Neural crest cell (in vitro differentiated cells): ENCODE data around the gene ARRB2. TPM values are rescaled to one million over a fixed set of nuclear protein-coding genes. Genes with fewer than 3 reads are reported as not detected.
A peak's percentile ranks its signal among the peaks of the same experiment; 100 is the strongest.
"Not testable (repeated sequence)": the region's sequence is repeated elsewhere in the genome, so short reads cannot be mapped to it uniquely, and the experiment has no call there.

Experiments
- DNase-seq: peaks from one replicate; pipeline ENCODE4 v3.0.0; 2021; ENCODE audit warnings: low read depth, mixed read lengths, low spot score
- H3K27ac Mint-ChIP-seq: one replicate; pipeline ENCODE4 v1.8.0; 2021; ENCODE audit warnings: mild to moderate bottlenecking, mixed read lengths; ENCODE audit not compliant: unreplicated experiment
- H3K27me3 Mint-ChIP-seq: 2 replicates; pipeline ENCODE4 v1.8.0; 2021; ENCODE audit warnings: low read depth, mild to moderate bottlenecking, mixed read lengths
- H3K36me3 Mint-ChIP-seq: 2 replicates; pipeline ENCODE4 v1.8.0; 2021; ENCODE audit warnings: low read depth, mild to moderate bottlenecking, mixed read lengths
- H3K4me1 Mint-ChIP-seq: 2 replicates; pipeline ENCODE4 v1.8.0; 2021; ENCODE audit warnings: mixed read lengths
- H3K4me3 Mint-ChIP-seq: one replicate; pipeline ENCODE4 v1.8.0; 2021; ENCODE audit warnings: mild to moderate bottlenecking, mixed read lengths
- H3K9me3 Mint-ChIP-seq: 2 replicates; pipeline ENCODE4 v1.8.0; 2021; ENCODE audit warnings: mixed read lengths
- CTCF ChIP-seq: fragments of 200-600 bp; sonication (generic); conservative IDR thresholded peaks from 2 replicates; pipeline ENCODE4 v1.5.0; 2021; ENCODE audit warnings: antibody characterized with exemption, mild to moderate bottlenecking
- total RNA-seq: library from RNA; stranded (reverse); gene quantifications from 2 replicates; pipeline ENCODE4 v1.2.1, GENCODE V29; 2021

ARRB2 gene
- total RNA-seq, 1 donor from 2014 or later: 73.4 TPM

DNA sequence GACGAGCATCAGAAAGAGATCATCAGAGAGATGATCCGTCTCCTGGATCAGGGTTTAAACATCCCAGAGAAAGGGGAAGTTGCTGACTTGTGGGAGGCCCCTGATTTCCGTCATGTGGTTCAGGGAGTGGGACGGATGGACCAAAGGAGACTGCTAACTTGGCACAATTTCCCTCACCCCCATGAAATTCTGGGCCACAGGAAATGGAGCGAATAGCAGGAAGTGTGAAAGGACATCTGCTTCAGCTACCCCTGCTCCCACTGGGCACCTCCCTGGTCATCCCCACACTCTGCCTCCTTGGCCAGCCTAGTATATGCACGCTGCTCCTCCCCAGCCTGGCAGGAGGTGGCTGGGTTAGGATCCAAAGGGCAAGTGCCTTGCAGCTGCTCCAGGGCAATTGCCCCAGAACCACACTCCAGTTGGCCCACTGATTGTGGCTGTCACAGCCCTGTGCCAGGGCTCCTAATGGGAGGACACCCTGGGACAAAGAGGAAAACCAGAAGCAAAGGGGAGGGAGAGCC lies 1.3 kb downstream of the ARRB2 start:
- TF ChIP-seq CTCF: no peak
- Mint-ChIP-seq H3K36me3 (no peaks in the 10 kb centered on the region), H3K4me3 (peak overlapping the region; percentile 88), H3K27me3 (no peaks in the 10 kb centered on the region), H3K4me1 (peaks cover 16% of the 10 kb centered on the region), H3K27ac (no peak overlapping the region), H3K9me3 (no peaks in the 10 kb centered on the region)
- DNase-seq: no peak

- H3K4me3 Mint-ChIP-seq: peak overlapping the region; percentile 88
- H3K36me3 Mint-ChIP-seq: no peaks in the 10 kb centered on the region
- H3K4me1 Mint-ChIP-seq: peaks cover 15% of the 10 kb centered on the region
- H3K27me3 Mint-ChIP-seq: no peaks in the 10 kb centered on the region
- TF ChIP-seq CTCF: no peak
- H3K9me3 Mint-ChIP-seq: no peaks in the 10 kb centered on the region
- H3K27ac Mint-ChIP-seq: no peak overlapping the region
- no peak for DNase-seq
Measured at GRCh38 chr17:4712526-4712925, 2.1 kb downstream of the ARRB2 start.

GRCh38 chr17:4714340-4715062 lies 4.1 kb downstream of the ARRB2 start:
- not testable (repeated sequence) for H3K27ac Mint-ChIP-seq, DNase-seq, H3K4me3 Mint-ChIP-seq, H3K9me3 Mint-ChIP-seq, H3K36me3 Mint-ChIP-seq, H3K27me3 Mint-ChIP-seq
- peaks cover 14% of the 10 kb centered on the region for H3K4me1 Mint-ChIP-seq

DNA sequence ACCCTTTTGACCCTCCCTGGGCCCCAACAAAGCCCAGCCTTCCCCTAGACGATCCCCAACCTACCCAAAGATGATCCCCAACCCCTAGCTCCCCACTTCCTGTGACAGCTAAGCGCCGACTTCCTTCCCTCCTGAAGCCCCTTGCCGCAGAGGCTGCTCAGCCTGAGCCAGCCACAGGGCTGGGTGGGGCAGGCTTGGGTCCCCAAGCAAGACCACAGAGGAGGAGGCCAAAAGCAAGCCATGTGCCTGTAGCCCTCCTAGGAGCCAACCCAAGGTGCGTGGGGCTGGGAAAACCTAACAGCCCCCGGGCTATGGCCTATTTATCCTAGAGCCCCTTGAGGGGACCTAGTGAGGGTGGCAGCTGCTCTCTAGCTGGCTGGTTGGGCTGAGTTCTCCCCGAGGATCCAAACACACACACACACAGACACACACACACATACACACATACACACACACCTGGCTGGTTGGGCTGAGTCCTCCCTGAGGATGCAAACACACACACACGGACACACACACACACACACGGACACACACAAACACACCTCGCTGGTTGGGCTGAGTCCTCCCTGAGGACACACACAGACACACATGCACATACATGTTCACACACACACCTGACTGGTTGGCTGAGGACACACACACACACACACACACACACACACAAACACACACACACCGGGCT lies 4.8 kb downstream of the ARRB2 start:
- no peak for TF ChIP-seq CTCF
- Mint-ChIP-seq H3K27me3 (no peaks in the 10 kb centered on the region), H3K4me3 (no peak overlapping the region), H3K4me1 (peaks cover 7% of the 10 kb centered on the region), H3K27ac (no peak overlapping the region), H3K9me3 (no peaks in the 10 kb centered on the region), H3K36me3 (no peaks in the 10 kb centered on the region)
- no peak for DNase-seq

GRCh38 chr17:4716081-4716480 lies 5.6 kb downstream of the ARRB2 start:
- Mint-ChIP-seq H3K36me3 (no peaks in the 10 kb centered on the region), H3K27me3 (no peaks in the 10 kb centered on the region), H3K9me3 (no peaks in the 10 kb centered on the region), H3K4me3 (no peak overlapping the region), H3K4me1 (peaks cover 5% of the 10 kb centered on the region), H3K27ac (no peak overlapping the region)
- no peak for TF ChIP-seq CTCF
- DNase-seq: no peak

DNA sequence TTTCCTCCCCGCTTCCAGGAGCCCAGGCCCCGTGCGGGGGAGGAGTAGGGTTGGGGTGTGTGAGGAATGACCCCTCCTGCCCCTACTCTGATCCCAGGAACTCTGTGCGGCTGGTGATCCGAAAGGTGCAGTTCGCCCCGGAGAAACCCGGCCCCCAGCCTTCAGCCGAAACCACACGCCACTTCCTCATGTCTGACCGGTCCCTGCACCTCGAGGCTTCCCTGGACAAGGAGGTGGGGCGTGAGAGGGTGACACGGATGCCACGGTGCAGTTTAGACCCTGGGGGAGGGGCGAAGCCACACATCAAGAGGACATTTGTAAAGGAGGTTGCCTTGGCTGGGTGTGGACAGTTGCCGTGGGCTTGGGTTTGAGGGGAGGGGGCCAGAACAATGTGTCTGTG lies 7.4 kb downstream of the ARRB2 start:
- no peak overlapping the region for H3K4me3 Mint-ChIP-seq
- no peaks in the 10 kb centered on the region for H3K27me3 Mint-ChIP-seq
- H3K27ac Mint-ChIP-seq: no peak overlapping the region
- H3K36me3 Mint-ChIP-seq: no peaks in the 10 kb centered on the region
- no peaks in the 10 kb centered on the region for H3K4me1 Mint-ChIP-seq
- no peak for TF ChIP-seq CTCF
- no peaks in the 10 kb centered on the region for H3K9me3 Mint-ChIP-seq
- no peak for DNase-seq
